Natural killer cell (primary cell): Measurements from ENCODE around the gene FMNL3. TPM values are rescaled to one million over a fixed set of nuclear protein-coding genes. Genes with fewer than 3 reads are reported as not detected.

Experiments
- ATAC-seq, 3 donors: fragments of 150-1000 bp in 2 of 3; fragments of 200-7000 bp in 1 of 3; cut with Tn5 transposase; 1 replicate in 1 of 3; 2 replicates in 2 of 3; pipeline ENCODE4 v1.10.0; 2021; ENCODE audit warnings: mild to moderate bottlenecking in 2 of 3, moderate library complexity in 2 of 3
- DNase-seq, 2 donors: peaks; one replicate each; pipeline versions ENCODE4 v3.0.0 to v3.0.0-alpha.2; 2013 to 2021; ENCODE audit warnings: mixed read lengths in 1 of 2
- H3K27ac ChIP-seq: one replicate; pipeline ENCODE4 v1.5.1; 2013; ENCODE audit warnings: mild to moderate bottlenecking, low read length
- H3K27me3 ChIP-seq: one replicate; pipeline ENCODE4 v1.6.1; 2013; ENCODE audit warnings: low read length; ENCODE audit not compliant: control insufficient read depth, insufficient read depth
- H3K36me3 ChIP-seq: one replicate; pipeline ENCODE4 v1.6.1; 2013; ENCODE audit warnings: low read length; ENCODE audit not compliant: control insufficient read depth, insufficient read depth
- H3K4me1 ChIP-seq: one replicate; pipeline ENCODE4 v1.6.1; 2013; ENCODE audit warnings: low read length; ENCODE audit not compliant: control insufficient read depth, insufficient read depth
- H3K4me3 ChIP-seq: one replicate; pipeline ENCODE4 v1.5.1; 2013; ENCODE audit warnings: low read length
- H3K9me3 ChIP-seq: one replicate; pipeline ENCODE4 v1.6.1; 2013; ENCODE audit warnings: low read length; ENCODE audit not compliant: control insufficient read depth, insufficient read depth
- H3K27ac Mint-ChIP-seq, 2 donors: one replicate each; pipeline ENCODE4 v1.8.0; 2022; ENCODE audit warnings: mild to moderate bottlenecking in 2 of 2, mixed read lengths in 2 of 2, moderate library complexity in 1 of 2
- H3K27me3 Mint-ChIP-seq, 2 donors: one replicate each; pipeline ENCODE4 v1.8.0; 2022; ENCODE audit warnings: low read depth in 2 of 2, mixed read lengths in 2 of 2
- H3K36me3 Mint-ChIP-seq: one replicate; pipeline ENCODE4 v1.8.0; 2022; ENCODE audit warnings: mixed read lengths
- H3K4me1 Mint-ChIP-seq, 2 donors: one replicate each; pipeline ENCODE4 v1.8.0; 2022; ENCODE audit warnings: mixed read lengths in 2 of 2
- H3K4me3 Mint-ChIP-seq: one replicate; pipeline ENCODE4 v1.8.0; 2022; ENCODE audit warnings: mild to moderate bottlenecking, moderate library complexity, mixed read lengths
- H3K9me3 Mint-ChIP-seq, 2 donors: one replicate each; pipeline ENCODE4 v1.8.0; 2022; ENCODE audit warnings: mixed read lengths in 2 of 2
- CTCF ChIP-seq: fragments of 200-600 bp; IDR thresholded peaks from one replicate; pipeline ENCODE4 v1.8.0; 2022; ENCODE audit warnings: antibody characterized with exemption
- WGBS: methylation state at CpG from one replicate; pipeline ENCODE4 v1.1.7; 2013; ENCODE audit warnings: missing lambda C conversion rate; ENCODE audit not compliant: insufficient coverage; 5-methylcytosine and 5-hydroxymethylcytosine counted together
- intact Hi-C: fragments of 100-400 bp; cut with micrococcal nuclease; formaldehyde crosslinking; loops from one replicate; pipeline ENCODE4 v1.14.2; 2022
- total RNA-seq, 4 donors: library from RNA; stranded (reverse); fragments of 120-200 nt in 1 of 4; gene quantifications; one replicate each; pipeline versions ENCODE4 v1.2.3 to v1.2.4, GENCODE V29; 2013 to 2022

Gene FMNL3
- total RNA-seq, 3 donors from 2014 or later (not counting 1 experiment from before 2014, with no cell fraction given), result 54.2 to 82.6 (median 58.7) TPM

- H3K36me3 Mint-ChIP-seq, result no peaks in the 10 kb centered on the region
- ATAC-seq, result no peak
- no peak overlapping the region for H3K4me3 ChIP-seq
- no peaks in the 10 kb centered on the region for H3K27me3 Mint-ChIP-seq
- no peaks in the 10 kb centered on the region for H3K9me3 Mint-ChIP-seq
- TF ChIP-seq CTCF, result no peak
- H3K9me3 ChIP-seq, result no peaks in the 10 kb centered on the region
- no peak overlapping the region for H3K4me3 Mint-ChIP-seq
- no peak overlapping the region for H3K27ac ChIP-seq
- peaks cover 13% of the 10 kb centered on the region for H3K4me1 ChIP-seq
- H3K4me1 Mint-ChIP-seq, result peaks cover 12 to 36% of the 10 kb centered on the region in 2 donors
- 98% methylated on average over 5 of the region's 7 CpGs for WGBS
- H3K27ac Mint-ChIP-seq, result peak overlapping the region; percentile 25 to 89
- DNase-seq, result no peak
- H3K27me3 ChIP-seq, result no peaks in the 10 kb centered on the region
- intact Hi-C loops, result no loop called here
- H3K36me3 ChIP-seq, result peaks cover 33% of the 10 kb centered on the region
Measured at GRCh38 chr12:49643135-49643534, 64.1 kb downstream of the FMNL3 start.

GRCh38 chr12:49642370-49642802 lies 64.8 kb downstream of the FMNL3 start:
- peaks cover 9 to 30% of the 10 kb centered on the region in 2 donors for H3K4me1 Mint-ChIP-seq
- Histone ChIP-seq H3K36me3 (peaks cover 26% of the 10 kb centered on the region), H3K9me3 (no peaks in the 10 kb centered on the region), H3K27ac (no peak overlapping the region), H3K27me3 (no peaks in the 10 kb centered on the region), H3K4me3 (no peak overlapping the region), H3K4me1 (peaks cover 13% of the 10 kb centered on the region)
- no peak overlapping the region for H3K4me3 Mint-ChIP-seq
- ATAC-seq (no peak), DNase-seq (no peak)
- no peaks in the 10 kb centered on the region for H3K9me3 Mint-ChIP-seq
- TF ChIP-seq CTCF, result no peak
- no peaks in the 10 kb centered on the region for H3K36me3 Mint-ChIP-seq
- H3K27me3 Mint-ChIP-seq, result no peaks in the 10 kb centered on the region
- peak overlapping the region in 1 of 2 donors; percentile 20 for H3K27ac Mint-ChIP-seq
- intact Hi-C loops, result no loop called here
- WGBS, result 97% methylated on average over 11 of the region's 11 CpGs

GRCh38 chr12:49641748-49642369 lies 65.3 kb downstream of the FMNL3 start:
- peaks cover 16% of the 10 kb centered on the region for H3K4me1 ChIP-seq
- Mint-ChIP-seq H3K4me1 (peaks cover 12 to 30% of the 10 kb centered on the region in 2 donors), H3K9me3 (no peaks in the 10 kb centered on the region), H3K27me3 (no peaks in the 10 kb centered on the region), H3K4me3 (no peak overlapping the region), H3K27ac (no peak overlapping the region), H3K36me3 (no peaks in the 10 kb centered on the region)
- ATAC-seq (no peak), DNase-seq (no peak)
- no peak overlapping the region for H3K4me3 ChIP-seq
- H3K27ac ChIP-seq, result no peak overlapping the region
- H3K27me3 ChIP-seq, result no peaks in the 10 kb centered on the region
- H3K36me3 ChIP-seq, result peaks cover 25% of the 10 kb centered on the region
- 96% methylated on average over 17 of the region's 17 CpGs for WGBS
- intact Hi-C loops, result no loop called here
- no peak for TF ChIP-seq CTCF
- H3K9me3 ChIP-seq, result no peaks in the 10 kb centered on the region
